ENCODE data around the gene COQ8B. TPM values are rescaled to one million over a fixed set of nuclear protein-coding genes. Genes with fewer than 3 reads are reported as not detected.

COQ8B gene
- total RNA-seq, 1 experiment from 2014 or later = 57.7 TPM

DNA sequence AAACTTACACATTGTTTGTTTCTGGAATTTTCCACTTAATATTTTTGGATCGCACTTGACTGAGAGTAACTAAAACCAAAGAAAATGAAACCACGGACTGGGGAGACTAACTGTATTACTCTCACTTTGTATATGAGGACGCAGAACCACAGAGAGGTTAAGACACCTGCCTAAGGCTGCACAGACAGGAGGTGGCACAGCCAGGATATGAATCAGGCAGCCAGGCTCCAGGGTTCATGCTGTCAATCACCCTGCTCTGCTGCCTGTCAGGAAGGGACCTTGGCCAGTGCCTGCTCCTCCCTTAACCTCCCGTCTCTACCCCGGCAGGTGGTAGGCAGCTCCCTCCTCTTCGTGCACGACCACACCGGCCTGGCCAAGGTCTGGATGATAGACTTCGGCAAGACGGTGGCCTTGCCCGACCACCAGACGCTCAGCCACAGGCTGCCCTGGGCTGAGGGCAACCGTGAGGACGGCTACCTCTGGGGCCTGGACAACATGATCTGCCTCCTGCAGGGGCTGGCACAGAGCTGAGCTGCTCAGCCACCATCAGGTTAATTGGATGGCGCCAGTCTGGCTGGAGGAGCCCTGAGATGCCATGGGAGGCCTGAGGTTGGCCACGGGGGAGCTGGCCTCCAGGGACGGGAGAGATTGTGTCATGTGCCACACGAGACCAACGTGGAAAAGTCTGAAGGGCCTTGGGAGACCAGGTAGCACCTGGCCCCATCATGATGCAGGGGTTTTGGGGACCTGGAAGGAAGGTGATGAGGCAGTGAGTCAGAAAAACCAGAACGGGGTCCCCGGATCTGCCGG, 22.5 kb upstream of the COQ8B start:
- H2AFZ ChIP-seq = no peak overlapping the region
- H3K9me2 ChIP-seq (ENCODE audit: insufficient read depth) = no peaks in the 10 kb centered on the region
- H3K36me3 ChIP-seq (ENCODE audit: low read depth) = peaks cover 9% of the 10 kb centered on the region; the same call in 1 of the 2 replicates
- CTCF ChIA-PET = no interaction called here
- H3K79me2 ChIP-seq (ENCODE audit: low read depth) = no peaks in the 10 kb centered on the region
- H4K20me1 ChIP-seq (ENCODE audit: insufficient read depth) = no peaks in the 10 kb centered on the region; the same call in 1 of the 2 replicates
- TF ChIP-seq EZH2 (IDR thresholded peaks at IDR 0.05; ENCODE audit: low read depth) = no peak
- TF ChIP-seq, protein P1, sequence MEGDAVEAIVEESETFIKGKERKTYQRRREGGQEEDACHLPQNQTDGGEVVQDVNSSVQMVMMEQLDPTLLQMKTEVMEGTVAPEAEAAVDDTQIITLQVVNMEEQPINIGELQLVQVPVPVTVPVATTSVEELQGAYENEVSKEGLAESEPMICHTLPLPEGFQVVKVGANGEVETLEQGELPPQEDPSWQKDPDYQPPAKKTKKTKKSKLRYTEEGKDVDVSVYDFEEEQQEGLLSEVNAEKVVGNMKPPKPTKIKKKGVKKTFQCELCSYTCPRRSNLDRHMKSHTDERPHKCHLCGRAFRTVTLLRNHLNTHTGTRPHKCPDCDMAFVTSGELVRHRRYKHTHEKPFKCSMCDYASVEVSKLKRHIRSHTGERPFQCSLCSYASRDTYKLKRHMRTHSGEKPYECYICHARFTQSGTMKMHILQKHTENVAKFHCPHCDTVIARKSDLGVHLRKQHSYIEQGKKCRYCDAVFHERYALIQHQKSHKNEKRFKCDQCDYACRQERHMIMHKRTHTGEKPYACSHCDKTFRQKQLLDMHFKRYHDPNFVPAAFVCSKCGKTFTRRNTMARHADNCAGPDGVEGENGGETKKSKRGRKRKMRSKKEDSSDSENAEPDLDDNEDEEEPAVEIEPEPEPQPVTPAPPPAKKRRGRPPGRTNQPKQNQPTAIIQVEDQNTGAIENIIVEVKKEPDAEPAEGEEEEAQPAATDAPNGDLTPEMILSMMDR (conservative IDR thresholded peaks at IDR 0.05) = no peak
- H3K27me3 ChIP-seq (ENCODE audit: insufficient read depth, low read depth) = no peaks in the 10 kb centered on the region
- H3K4me1 ChIP-seq (replicated peaks; ENCODE audit: insufficient read depth) = peaks cover 15% of the 10 kb centered on the region
- H3K4me2 ChIP-seq = no peak overlapping the region
- POLR2A ChIA-PET (ENCODE audit: unreplicated experiment) = no interaction called here
- intact Hi-C loops (cut with micrococcal nuclease; ENCODE audit: unreplicated experiment) = no loop called here
- H3K27ac ChIP-seq = no peak overlapping the region
- H3K4me3 ChIP-seq = no peak overlapping the region
- DNase-seq = no peak
- peaks cover 31% of the 10 kb centered on the region for H3F3A ChIP-seq (ENCODE audit: insufficient read depth, low read depth)
- no peaks in the 10 kb centered on the region for H3K9me3 ChIP-seq (ENCODE audit: insufficient read depth, low read depth)
- BruUV-seq (replicated peaks) = no TSS peak

DNA sequence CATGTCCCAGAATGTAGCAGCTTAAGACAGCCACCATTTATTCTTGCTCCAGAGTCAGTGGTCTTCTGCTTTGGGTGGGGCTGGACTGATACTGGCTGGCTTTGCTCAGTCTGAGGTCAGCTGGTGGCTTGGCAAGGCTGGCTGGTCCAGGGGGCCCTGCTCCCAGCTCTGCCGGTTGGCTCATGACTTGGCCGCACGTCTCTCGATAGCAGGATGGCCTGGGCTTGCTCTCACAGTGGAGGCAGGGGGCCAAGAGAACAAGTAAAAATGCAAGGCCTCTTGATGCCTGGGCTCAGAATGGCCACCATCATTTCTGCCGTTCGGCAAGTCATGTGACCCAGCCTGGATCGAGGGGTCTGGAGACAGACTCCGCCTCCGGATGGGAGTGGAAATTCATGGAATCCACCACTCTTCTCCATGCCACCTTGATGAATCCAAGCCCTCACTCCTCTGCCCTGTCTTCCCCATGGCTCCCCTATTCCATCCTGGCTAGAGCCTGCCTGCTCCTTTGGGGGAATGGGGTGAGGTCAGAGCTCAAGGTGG, 20.5 kb upstream of the COQ8B start:
- TF ChIP-seq, protein P1 (conservative IDR thresholded peaks at IDR 0.05) = no peak
- no peak for TF ChIP-seq EZH2 (IDR thresholded peaks at IDR 0.05; ENCODE audit: low read depth)
- intact Hi-C loops (cut with micrococcal nuclease; ENCODE audit: unreplicated experiment) = no loop called here
- H3K9me2 ChIP-seq (ENCODE audit: insufficient read depth) = no peaks in the 10 kb centered on the region
- no peaks in the 10 kb centered on the region for H3K9me3 ChIP-seq (ENCODE audit: insufficient read depth, low read depth)
- ChIA-PET POLR2A (ENCODE audit: unreplicated experiment) (interaction anchor here (0.6 kb wide), 1 partner anchor 526 kb away, joined by 3 read pairs; no protein-coding TSS in a partner anchor), CTCF (no interaction called here)
- no peak overlapping the region for H2AFZ ChIP-seq
- no peak for DNase-seq
- no peak overlapping the region for H3K27ac ChIP-seq
- no TSS peak for BruUV-seq (replicated peaks)
- H3K79me2 ChIP-seq (ENCODE audit: low read depth) = no peaks in the 10 kb centered on the region
- H3K4me2 ChIP-seq = no peak overlapping the region
- peaks cover 31% of the 10 kb centered on the region for H3F3A ChIP-seq (ENCODE audit: insufficient read depth, low read depth)
- H3K4me3 ChIP-seq = no peak overlapping the region
- peaks cover 12% of the 10 kb centered on the region; the same call in 1 of the 2 replicates for H3K36me3 ChIP-seq (ENCODE audit: low read depth)
- no peaks in the 10 kb centered on the region for H3K27me3 ChIP-seq (ENCODE audit: insufficient read depth, low read depth)
- H3K4me1 ChIP-seq (replicated peaks; ENCODE audit: insufficient read depth) = peaks cover 15% of the 10 kb centered on the region
- no peaks in the 10 kb centered on the region; the same call in 1 of the 2 replicates for H4K20me1 ChIP-seq (ENCODE audit: insufficient read depth)

DNA sequence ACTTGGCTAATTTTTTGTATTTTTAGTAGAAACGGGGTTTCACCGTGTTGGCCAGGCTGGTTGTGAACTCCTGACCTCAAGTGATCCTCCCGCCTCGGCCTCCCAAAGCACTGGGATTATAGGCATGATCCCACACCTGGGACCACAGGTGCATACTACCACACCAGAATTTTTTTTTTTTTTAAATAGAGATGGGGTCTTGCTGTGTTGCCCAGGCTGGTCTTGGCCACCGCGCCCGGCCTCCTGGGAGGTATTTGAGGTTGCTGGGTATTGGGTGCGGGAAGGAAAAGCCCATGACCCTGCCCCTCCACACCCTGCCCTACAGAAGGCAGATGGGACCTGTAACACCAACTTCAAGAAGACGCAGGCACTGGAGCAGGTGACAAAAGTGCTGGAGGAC, 20.0 kb upstream of the COQ8B start:
- H3K4me1 ChIP-seq (replicated peaks; ENCODE audit: insufficient read depth) = peaks cover 15% of the 10 kb centered on the region

More for the DNA sequence above, 20.0 kb upstream of the COQ8B start:
- intact Hi-C loops (cut with micrococcal nuclease; ENCODE audit: unreplicated experiment) = loop anchor here (1.0 kb wide), 2 partner anchors 14 to 17 kb away; partner anchors contain the start of gene ACTMAP
- TF ChIP-seq, protein P1 (conservative IDR thresholded peaks at IDR 0.05) = no peak
- TF ChIP-seq EZH2 (IDR thresholded peaks at IDR 0.05; ENCODE audit: low read depth) = no peak
- Histone ChIP-seq H3K4me2 (no peak overlapping the region), H3K9me2 (ENCODE audit: insufficient read depth) (no peaks in the 10 kb centered on the region), H4K20me1 (ENCODE audit: insufficient read depth) (no peaks in the 10 kb centered on the region; the same call in 1 of the 2 replicates), H3K36me3 (ENCODE audit: low read depth) (peaks cover 12% of the 10 kb centered on the region; the same call in 1 of the 2 replicates), H3K27me3 (ENCODE audit: insufficient read depth, low read depth) (no peaks in the 10 kb centered on the region), H3K9me3 (ENCODE audit: insufficient read depth, low read depth) (no peaks in the 10 kb centered on the region), H3F3A (ENCODE audit: insufficient read depth, low read depth) (peaks cover 31% of the 10 kb centered on the region), H3K27ac (peak overlapping the region; percentile 65), H3K4me3 (no peak overlapping the region), H2AFZ (no peak overlapping the region), H3K79me2 (ENCODE audit: low read depth) (no peaks in the 10 kb centered on the region)
- BruUV-seq (replicated peaks) = no TSS peak
- ChIA-PET CTCF (no interaction called here), POLR2A (ENCODE audit: unreplicated experiment) (interaction anchor here (0.7 to 1.4 kb wide), 4 partner anchors 12 to 271 kb away, joined by 5 to 10 read pairs (median 6); partner anchors contain the start of genes ACTMAP and BLVRB)
- no peak for DNase-seq
